Peyer's patch (tissue), 4 donors: ENCODE measurements around the gene FAM20C. TPM values are rescaled to one million over a fixed set of nuclear protein-coding genes. Genes with fewer than 3 reads are reported as not detected.

ENCODE experiments used
- DNase-seq, 3 donors: peaks; one replicate each; pipeline ENCODE4 v3.0.0-alpha.2; 2017 to 2019
- H3K27ac ChIP-seq, 4 donors: fragments of 200-600 bp; sonication (generic); one replicate each; pipeline ENCODE4 v1.5.1; 2016 to 2019
- H3K27me3 ChIP-seq, 2 donors: fragments of 200-600 bp; sonication (generic); one replicate each; pipeline ENCODE4 v1.5.1; 2019
- H3K36me3 ChIP-seq, 3 donors: fragments of 200-600 bp; sonication (generic); one replicate each; pipeline ENCODE4 v1.5.1; 2016 to 2019
- H3K4me1 ChIP-seq, 4 donors: fragments of 200-600 bp; sonication (generic); one replicate each; pipeline ENCODE4 v1.5.1; 2016 to 2019
- H3K4me3 ChIP-seq, 4 donors: fragments of 200-600 bp; sonication (generic); 1 replicate in 3 of 4; 2 replicates in 1 of 4; pipeline ENCODE4 v1.5.1; 2016 to 2019; ENCODE audit warnings: mild to moderate bottlenecking in 1 of 4
- H3K9me3 ChIP-seq, 4 donors: fragments of 200-600 bp; sonication (generic); one replicate each; pipeline ENCODE4 v1.5.1; 2016 to 2019; ENCODE audit warnings: mild to moderate bottlenecking in 1 of 4
- POLR2A ChIP-seq, 2 donors: fragments of 450-650 bp; IDR thresholded peaks; one replicate each; pipeline ENCODE4 v1.5.1; 2017; ENCODE audit warnings: antibody characterized with exemption in 2 of 2, mild to moderate bottlenecking in 2 of 2, moderate library complexity in 2 of 2
- total RNA-seq, 4 donors: library from RNA; depleted of rRNA; stranded (reverse); fragments of >200 nt; gene quantifications; one replicate each; pipeline ENCODE4 v1.1.0, GENCODE V29; 2016
- TF ChIP-seq, protein P1 (sequence below), 6 experiments: fragments of 450-650 bp in 4 of 6; fragments of 200-600 bp in 2 of 6; sonication (generic) in 1 of 6; IDR thresholded peaks; one replicate each; pipeline ENCODE4 v1.5.1; 2017 to 2019; ENCODE audit warnings: antibody characterized with exemption in 6 of 6, mild to moderate bottlenecking in 3 of 6, moderate library complexity in 1 of 6

FAM20C gene
- total RNA-seq, 4 donors from 2014 or later = 46.4 to 66.0 (median 53.8) TPM

DNA sequence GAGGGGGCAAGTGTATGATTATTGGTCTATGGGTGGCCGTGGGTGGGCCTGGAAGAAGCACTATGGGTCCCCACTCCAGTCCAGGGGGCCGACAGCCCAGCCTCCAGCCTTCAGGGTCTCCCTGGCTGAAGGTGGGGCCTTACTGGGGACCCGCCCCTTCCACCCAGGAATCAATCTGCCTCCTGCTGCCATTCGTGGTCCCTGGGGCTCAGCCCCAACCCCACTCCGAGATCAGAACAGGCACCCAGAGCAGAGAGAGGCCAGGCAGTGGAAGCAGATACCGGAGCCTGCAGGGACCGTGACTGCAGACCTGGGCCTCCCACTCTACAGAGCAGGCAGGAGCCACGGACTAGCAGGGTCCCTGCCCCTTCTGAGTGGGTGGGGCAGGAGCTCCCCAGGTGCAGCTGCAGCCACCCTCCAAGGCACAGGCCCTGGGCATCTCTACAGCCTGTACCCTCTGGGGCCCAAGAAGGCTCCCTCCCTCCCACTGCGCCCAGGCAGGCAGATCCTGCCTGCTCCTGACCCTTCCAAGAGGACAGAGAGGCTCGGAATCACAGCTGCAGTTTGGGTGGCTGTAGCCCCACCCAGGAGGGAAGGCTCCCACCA lies 84.0 kb downstream of the FAM20C start:
- peaks cover 0 to 6% (median 2%) of the 10 kb centered on the region in 4 donors for H3K9me3 ChIP-seq
- H3K36me3 ChIP-seq = no peaks in the 10 kb centered on the region
- no peak for DNase-seq
- no peaks in the 10 kb centered on the region for H3K27me3 ChIP-seq
- no peak for TF ChIP-seq POLR2A (IDR thresholded peaks at IDR 0.05)
- TF ChIP-seq, protein P1, sequence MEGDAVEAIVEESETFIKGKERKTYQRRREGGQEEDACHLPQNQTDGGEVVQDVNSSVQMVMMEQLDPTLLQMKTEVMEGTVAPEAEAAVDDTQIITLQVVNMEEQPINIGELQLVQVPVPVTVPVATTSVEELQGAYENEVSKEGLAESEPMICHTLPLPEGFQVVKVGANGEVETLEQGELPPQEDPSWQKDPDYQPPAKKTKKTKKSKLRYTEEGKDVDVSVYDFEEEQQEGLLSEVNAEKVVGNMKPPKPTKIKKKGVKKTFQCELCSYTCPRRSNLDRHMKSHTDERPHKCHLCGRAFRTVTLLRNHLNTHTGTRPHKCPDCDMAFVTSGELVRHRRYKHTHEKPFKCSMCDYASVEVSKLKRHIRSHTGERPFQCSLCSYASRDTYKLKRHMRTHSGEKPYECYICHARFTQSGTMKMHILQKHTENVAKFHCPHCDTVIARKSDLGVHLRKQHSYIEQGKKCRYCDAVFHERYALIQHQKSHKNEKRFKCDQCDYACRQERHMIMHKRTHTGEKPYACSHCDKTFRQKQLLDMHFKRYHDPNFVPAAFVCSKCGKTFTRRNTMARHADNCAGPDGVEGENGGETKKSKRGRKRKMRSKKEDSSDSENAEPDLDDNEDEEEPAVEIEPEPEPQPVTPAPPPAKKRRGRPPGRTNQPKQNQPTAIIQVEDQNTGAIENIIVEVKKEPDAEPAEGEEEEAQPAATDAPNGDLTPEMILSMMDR (IDR thresholded peaks at IDR 0.05) = no peak
- no peak overlapping the region for H3K27ac ChIP-seq
- H3K4me1 ChIP-seq = no peaks in the 10 kb centered on the region
- no peak overlapping the region for H3K4me3 ChIP-seq

DNA sequence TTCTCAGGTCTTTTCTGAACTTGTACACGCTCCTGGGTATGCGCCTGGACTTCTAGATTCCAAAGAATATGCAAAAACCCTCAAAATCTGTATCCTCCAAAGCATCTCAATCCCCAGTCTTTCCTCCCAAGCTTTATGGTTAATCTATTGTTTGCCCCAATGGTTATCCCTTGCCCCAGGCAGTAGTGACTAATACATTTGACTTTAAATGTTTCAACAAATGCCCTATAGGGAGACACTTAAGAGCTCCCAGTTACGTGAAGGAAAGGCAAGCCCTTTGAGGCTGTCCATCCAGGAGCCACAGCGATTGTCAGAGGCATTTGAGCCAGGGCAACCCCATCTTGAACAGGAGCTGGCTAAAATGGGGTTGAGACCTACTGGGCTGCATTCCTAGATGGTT lies 84.9 kb downstream of the FAM20C start:
- Histone ChIP-seq H3K9me3 (peaks cover 0 to 6% (median 2%) of the 10 kb centered on the region in 4 donors), H3K4me1 (no peaks in the 10 kb centered on the region), H3K36me3 (no peaks in the 10 kb centered on the region), H3K27ac (no peak overlapping the region), H3K27me3 (no peaks in the 10 kb centered on the region), H3K4me3 (no peak overlapping the region)
- no peak for DNase-seq
- TF ChIP-seq, protein P1 (IDR thresholded peaks at IDR 0.05) = no peak
- TF ChIP-seq POLR2A (IDR thresholded peaks at IDR 0.05) = no peak

DNA sequence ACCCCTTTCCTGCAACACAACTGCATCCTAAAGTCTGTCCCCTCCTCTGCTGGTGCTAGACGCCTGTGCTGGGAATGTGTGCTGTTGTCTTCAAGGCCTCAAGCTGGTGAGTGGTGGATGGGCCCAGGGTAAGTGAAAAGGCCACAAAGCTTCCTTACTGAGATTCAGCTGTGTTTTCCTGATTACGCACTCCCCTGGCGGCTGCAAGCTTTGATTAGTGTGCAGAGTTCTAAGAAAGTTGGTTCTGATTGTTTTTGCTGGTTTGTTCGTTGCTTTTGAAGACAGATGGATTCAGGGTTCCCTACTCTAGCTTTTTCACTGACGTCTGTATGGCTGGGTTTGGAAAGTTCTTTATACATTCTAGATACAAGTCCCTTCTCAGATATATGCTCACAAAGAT lies 85.7 kb downstream of the FAM20C start:
- Histone ChIP-seq H3K9me3 (peaks cover 0 to 5% (median 2%) of the 10 kb centered on the region in 4 donors), H3K27ac (no peak overlapping the region), H3K4me1 (no peaks in the 10 kb centered on the region), H3K4me3 (no peak overlapping the region), H3K27me3 (no peaks in the 10 kb centered on the region), H3K36me3 (no peaks in the 10 kb centered on the region)
- DNase-seq = no peak
- TF ChIP-seq POLR2A (IDR thresholded peaks at IDR 0.05) = no peak

DNA sequence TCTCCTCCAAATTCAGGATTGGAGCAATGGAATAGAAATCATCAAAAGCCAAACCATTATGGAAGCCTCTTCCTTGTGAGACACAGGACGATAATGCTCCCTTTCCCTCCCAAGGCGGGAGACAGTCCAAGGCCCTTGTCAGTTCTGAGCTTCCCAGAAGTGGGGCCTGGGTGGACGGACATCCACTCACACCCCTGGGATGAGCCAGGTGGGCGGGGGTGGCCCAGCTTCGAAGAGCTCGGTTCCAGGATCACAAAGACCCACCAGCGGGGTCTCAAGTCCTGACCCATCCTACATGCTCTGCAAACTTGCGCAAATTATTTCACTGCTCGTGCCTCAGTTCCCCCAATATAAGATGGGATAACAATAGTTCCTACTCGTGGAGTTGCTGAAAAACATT lies 87.5 kb downstream of the FAM20C start:
- Histone ChIP-seq H3K4me3 (no peak overlapping the region), H3K27ac (no peak overlapping the region), H3K27me3 (no peaks in the 10 kb centered on the region), H3K9me3 (no peaks in the 10 kb centered on the region), H3K4me1 (peaks cover 0 to under 1% (median 0%) of the 10 kb centered on the region in 4 donors), H3K36me3 (no peaks in the 10 kb centered on the region)
- peak in 1 of 3 donors; percentile 20 for DNase-seq
- no peak for TF ChIP-seq POLR2A (IDR thresholded peaks at IDR 0.05)
- TF ChIP-seq, protein P1 (IDR thresholded peaks at IDR 0.05) = no peak

DNA sequence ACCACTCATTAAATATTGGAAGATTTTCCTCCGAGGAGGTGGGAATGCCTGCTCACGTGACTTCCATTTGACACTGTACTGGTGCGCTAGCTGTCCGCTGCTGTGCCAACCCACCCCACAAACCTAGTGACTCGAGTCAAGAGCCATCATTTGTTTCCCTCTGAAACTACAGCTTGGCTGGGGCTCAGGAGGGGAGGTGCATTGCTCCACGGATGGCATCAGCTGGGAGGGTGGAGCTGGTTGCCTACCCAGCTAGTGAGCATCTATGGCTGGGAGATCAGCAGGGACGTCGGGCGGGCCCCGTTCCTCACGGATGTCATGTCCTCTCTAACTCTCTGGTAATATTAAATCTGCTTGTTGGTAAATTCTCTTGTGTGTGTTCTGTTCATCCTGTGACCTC lies 88.1 kb downstream of the FAM20C start:
- no peak overlapping the region for H3K27ac ChIP-seq
- peak in 1 of 3 donors; percentile 11 for DNase-seq
- no peak overlapping the region for H3K4me3 ChIP-seq
- no peaks in the 10 kb centered on the region for H3K27me3 ChIP-seq
- peaks cover 0 to 7% (median 1%) of the 10 kb centered on the region in 4 donors for H3K4me1 ChIP-seq
- no peaks in the 10 kb centered on the region for H3K36me3 ChIP-seq
- no peaks in the 10 kb centered on the region for H3K9me3 ChIP-seq
- no peak for TF ChIP-seq POLR2A (IDR thresholded peaks at IDR 0.05)
- TF ChIP-seq, protein P1 (IDR thresholded peaks at IDR 0.05) = no peak

DNA sequence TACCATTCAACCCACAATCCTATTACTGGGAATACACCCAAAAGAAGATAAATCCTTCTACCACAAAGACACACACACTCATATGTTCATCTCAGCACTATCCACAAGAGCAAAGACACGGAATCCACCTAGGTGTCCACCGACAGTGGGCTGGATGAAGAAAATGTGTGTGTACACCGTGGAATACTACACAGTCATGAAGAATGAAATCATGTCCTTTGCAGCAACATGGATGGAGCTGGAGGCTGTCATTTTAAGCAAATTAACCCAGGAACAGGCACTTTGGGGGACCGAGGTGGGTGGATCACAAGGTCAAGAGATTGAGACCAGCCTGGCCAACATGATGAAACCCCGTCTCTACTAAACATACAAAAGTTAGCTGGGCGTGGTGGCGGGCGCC lies 89.3 kb downstream of the FAM20C start:
- no peak for DNase-seq
- TF ChIP-seq, protein P1 (IDR thresholded peaks at IDR 0.05) = no peak
- no peak for TF ChIP-seq POLR2A (IDR thresholded peaks at IDR 0.05)
- H3K27ac ChIP-seq = no peak overlapping the region
- no peaks in the 10 kb centered on the region for H3K9me3 ChIP-seq
- H3K27me3 ChIP-seq = no peaks in the 10 kb centered on the region
- H3K4me3 ChIP-seq = no peak overlapping the region
- peaks cover 0 to 14% (median 3%) of the 10 kb centered on the region in 4 donors for H3K4me1 ChIP-seq
- H3K36me3 ChIP-seq = no peaks in the 10 kb centered on the region
